Stimulated activated naive CD4-positive, alpha-beta T cell (primary cell): ENCODE data around the gene ARNT2.

Experiments used
- DNase-seq, 6 experiments: peaks; one replicate each; lab custom pipeline; 2025; lab: John Stamatoyannopoulos, UW

Gene ARNT2

GRCh38 chr15:80595396-80595795 lies 191.2 kb downstream of the ARNT2 start:
- no peak for DNase-seq

GRCh38 chr15:80596521-80596976 lies 192.4 kb downstream of the ARNT2 start:
- no peak for DNase-seq

GRCh38 chr15:80597076-80597475 lies 192.9 kb downstream of the ARNT2 start:
- no peak for DNase-seq

- no peak for DNase-seq
Observed at GRCh38 chr15:80599359-80599758, 195.2 kb downstream of the ARNT2 start.

GRCh38 chr15:80600626-80601025 lies 196.4 kb downstream of the ARNT2 start:
- no peak for DNase-seq

- DNase-seq: no peak
Observed at GRCh38 chr15:80601256-80601655, 197.1 kb downstream of the ARNT2 start.

- DNase-seq: no peak
Observed at GRCh38 chr15:80604583-80605575, 200.7 kb downstream of the ARNT2 start.

GRCh38 chr15:80605591-80606150 lies 201.5 kb downstream of the ARNT2 start:
- DNase-seq: no peak

GRCh38 chr15:80606511-80607071 lies 202.4 kb downstream of the ARNT2 start:
- DNase-seq: no peak

GRCh38 chr15:80607287-80607980 lies 203.3 kb downstream of the ARNT2 start:
- DNase-seq: no peak

- no peak for DNase-seq
Observed at GRCh38 chr15:80608688-80609087, 204.5 kb downstream of the ARNT2 start.

GRCh38 chr15:80609091-80609490 lies 204.9 kb downstream of the ARNT2 start:
- no peak for DNase-seq

GRCh38 chr15:80609512-80609946 lies 205.3 kb downstream of the ARNT2 start:
- no peak for DNase-seq

GRCh38 chr15:80611543-80612080 lies 207.4 kb downstream of the ARNT2 start:
- no peak for DNase-seq

GRCh38 chr15:80612118-80612823 lies 208.1 kb downstream of the ARNT2 start:
- DNase-seq: no peak

GRCh38 chr15:80613762-80614365 lies 209.7 kb downstream of the ARNT2 start:
- DNase-seq: no peak

GRCh38 chr15:80614711-80615360 lies 210.7 kb downstream of the ARNT2 start:
- DNase-seq: no peak

GRCh38 chr15:80615361-80615736 lies 211.2 kb downstream of the ARNT2 start:
- no peak for DNase-seq

GRCh38 chr15:80615783-80616391 lies 211.7 kb downstream of the ARNT2 start:
- no peak for DNase-seq
